Subcutaneous adipose tissue (tissue), 4 donors: ENCODE data around the gene SYNE1. TPM values are rescaled to one million over a fixed set of nuclear protein-coding genes. Genes with fewer than 3 reads are reported as not detected.

Experiments used
- CTCF ChIP-seq: fragments of 450-650 bp; IDR thresholded peaks from one replicate; pipeline ENCODE4 v1.5.1; 2016; ENCODE audit warnings: low read depth, mild to moderate bottlenecking, control low read depth, antibody characterized with exemption, moderate library complexity
- total RNA-seq, 4 donors: library from RNA; depleted of rRNA; stranded (reverse); fragments of >200 nt; gene quantifications; one replicate each; pipeline ENCODE4 v1.1.0, GENCODE V29; 2016

SYNE1 gene
- total RNA-seq, 4 donors from 2014 or later = 85.5 to 173 (median 111) TPM

- no peak for TF ChIP-seq CTCF
Measured at GRCh38 chr6:152305672-152306071, 331.5 kb downstream of the SYNE1 start.

GRCh38 chr6:152301765-152302568 is 335.2 kb downstream of the SYNE1 start:
- no peak for TF ChIP-seq CTCF

- no peak for TF ChIP-seq CTCF
Measured at GRCh38 chr6:152301021-152301764, 336.0 kb downstream of the SYNE1 start.

- TF ChIP-seq CTCF = no peak
Measured at GRCh38 chr6:152300517-152300916, 336.6 kb downstream of the SYNE1 start.

- TF ChIP-seq CTCF = no peak
Measured at GRCh38 chr6:152298848-152299735, 338.1 kb downstream of the SYNE1 start.

GRCh38 chr6:152298055-152298647 is 339.0 kb downstream of the SYNE1 start:
- TF ChIP-seq CTCF = no peak
